HG02870 (cell line): Measurements from ENCODE around the gene TCERG1L.

Source experiments
- ATAC-seq: cut with Tn5 transposase; IDR thresholded peaks from one replicate; pipeline ENCODE4 v1.9.1; 2021; ENCODE audit warnings: mild to moderate bottlenecking, moderate library complexity; ENCODE audit not compliant: unreplicated experiment

Gene TCERG1L

DNA sequence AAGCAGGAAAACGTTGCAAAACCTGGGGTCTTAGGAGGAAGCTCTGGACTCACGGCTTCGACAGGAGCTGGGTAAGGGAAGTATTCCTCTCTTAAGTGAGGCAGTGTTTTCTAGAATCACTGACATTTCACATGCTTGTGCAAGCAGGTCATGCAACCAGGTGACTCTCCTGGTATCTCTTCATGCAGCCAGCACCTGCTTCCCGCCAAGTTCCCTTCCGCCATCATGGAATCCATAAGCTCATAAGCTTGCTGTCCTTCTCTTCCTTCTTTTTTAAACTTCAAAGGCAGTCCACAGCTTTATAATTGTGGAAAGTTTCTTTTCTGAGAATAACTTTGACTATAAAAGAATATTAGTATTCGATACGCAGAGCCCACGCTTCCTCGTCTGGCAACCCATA, 256.1 kb downstream of the TCERG1L start:
- ATAC-seq, result no peak

DNA sequence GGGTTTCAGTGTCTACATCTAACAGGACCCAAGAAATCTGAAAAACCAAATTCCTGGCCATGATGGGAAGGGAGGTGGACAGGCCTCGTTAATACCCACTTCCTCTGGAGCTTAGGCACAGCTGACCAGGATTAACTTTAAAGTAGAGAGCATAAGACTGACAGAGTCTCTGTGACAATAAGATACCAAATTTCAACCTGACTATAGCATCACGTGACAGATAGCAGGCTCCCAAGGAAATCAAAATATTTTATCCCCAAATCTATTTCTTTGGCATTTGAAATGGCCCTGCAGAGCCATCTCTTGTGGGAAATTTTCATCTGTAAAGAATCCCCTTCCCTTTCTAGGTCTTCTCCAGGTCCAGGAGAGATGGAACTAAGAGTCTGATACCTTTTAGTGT, 258.3 kb downstream of the TCERG1L start:
- no peak for ATAC-seq

DNA sequence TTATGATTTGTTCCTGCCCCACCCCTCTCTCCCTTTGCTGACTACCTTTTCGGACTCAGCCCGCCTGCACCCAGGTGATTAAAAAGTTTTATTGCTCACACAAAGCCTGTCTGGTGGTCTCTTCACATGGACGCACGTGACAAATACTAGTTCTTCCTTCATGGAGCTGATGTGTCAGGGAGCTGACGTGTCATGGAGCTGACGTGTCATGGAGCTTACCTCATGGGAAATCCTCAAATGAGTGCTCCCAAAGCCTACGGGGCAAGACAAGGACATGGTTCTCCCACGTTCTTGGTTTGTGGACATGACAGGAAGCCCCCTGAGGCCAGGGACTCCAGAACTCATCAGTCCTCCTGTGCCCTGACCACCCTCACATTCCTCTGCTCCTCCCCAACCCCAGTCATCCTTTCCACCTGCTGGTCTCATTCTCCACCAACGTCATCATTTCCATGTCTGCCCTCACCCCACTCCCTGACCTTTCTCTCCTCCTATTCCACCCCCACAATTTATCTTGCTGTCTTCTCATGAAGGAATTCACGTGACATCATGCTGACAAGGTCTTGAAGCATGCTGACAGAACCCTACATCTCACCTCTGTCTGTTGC, 261.3 kb downstream of the TCERG1L start:
- ATAC-seq, result no peak

DNA sequence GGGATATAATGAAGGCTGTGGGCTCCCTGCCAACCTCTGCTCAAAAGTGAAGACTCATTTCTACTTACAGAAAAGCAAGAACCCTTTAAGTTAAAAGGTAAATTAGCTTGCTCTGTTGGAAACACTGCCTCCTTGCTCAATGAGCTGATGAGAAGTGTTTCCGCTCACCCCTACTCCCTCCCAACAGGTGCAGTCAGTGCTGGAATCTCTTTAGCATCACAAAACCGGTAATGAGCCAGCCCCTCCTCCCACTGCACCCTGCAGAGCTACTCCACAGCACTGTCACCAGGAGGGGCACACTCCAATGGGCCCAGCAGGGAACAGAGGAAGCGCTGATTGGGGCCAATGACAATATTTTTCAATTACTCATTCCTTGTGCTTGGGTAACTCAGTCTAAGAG, 262.5 kb downstream of the TCERG1L start:
- ATAC-seq, result no peak

DNA sequence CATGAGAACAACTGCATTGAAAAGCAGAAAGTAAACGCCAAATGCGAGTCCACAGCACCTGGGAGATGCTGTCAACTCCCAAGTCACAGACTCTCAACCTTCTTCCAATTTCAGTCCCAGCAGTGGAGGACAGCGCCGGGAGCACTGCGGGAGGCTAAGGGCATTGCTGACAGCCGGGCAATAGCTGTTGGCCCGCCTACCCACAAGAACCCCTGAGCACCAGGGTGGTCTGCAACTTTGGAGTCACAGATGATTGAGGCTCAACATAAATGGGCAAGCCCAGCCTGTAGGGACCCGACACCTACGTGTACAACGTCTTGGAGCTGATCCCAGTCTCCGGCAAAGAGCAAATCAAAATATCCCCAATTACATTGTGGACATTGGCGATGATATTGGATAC, 262.9 kb downstream of the TCERG1L start:
- ATAC-seq, result no peak

DNA sequence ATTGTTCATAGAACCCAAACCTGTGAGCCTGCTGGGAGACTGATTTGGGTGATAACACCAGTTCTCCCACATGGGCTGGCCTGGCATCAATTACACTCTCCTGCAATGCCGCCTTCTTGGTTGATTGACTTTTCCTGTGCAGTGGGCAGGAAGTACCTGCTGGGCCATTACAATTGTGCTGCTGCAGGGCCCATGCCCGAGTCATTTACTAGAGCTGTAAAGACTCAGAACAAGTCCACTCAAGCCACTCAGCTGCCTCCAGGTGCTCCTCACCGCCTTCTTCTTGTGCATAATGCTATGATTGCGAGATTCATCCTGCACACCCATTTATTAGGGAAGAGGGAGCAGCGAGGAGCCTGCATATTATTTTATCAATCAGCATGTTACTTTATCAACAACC, 264.0 kb downstream of the TCERG1L start:
- no peak for ATAC-seq

DNA sequence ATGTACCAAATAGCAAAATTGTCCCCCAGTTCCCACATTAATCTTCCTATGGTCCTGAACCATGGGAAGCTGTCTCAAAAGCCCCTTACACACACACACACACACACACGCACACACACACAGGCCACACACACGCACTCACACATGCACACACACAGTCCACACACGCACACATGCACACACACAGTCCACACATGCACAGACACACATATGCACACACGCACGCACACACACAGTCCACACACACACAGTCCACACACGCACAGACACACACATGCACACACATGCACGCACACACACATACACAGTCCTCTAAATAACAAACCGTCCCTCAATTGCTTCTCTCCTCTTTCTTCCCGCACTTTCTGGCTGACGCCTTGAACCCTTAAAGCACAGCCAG, 265.3 kb downstream of the TCERG1L start:
- ATAC-seq, result no peak

DNA sequence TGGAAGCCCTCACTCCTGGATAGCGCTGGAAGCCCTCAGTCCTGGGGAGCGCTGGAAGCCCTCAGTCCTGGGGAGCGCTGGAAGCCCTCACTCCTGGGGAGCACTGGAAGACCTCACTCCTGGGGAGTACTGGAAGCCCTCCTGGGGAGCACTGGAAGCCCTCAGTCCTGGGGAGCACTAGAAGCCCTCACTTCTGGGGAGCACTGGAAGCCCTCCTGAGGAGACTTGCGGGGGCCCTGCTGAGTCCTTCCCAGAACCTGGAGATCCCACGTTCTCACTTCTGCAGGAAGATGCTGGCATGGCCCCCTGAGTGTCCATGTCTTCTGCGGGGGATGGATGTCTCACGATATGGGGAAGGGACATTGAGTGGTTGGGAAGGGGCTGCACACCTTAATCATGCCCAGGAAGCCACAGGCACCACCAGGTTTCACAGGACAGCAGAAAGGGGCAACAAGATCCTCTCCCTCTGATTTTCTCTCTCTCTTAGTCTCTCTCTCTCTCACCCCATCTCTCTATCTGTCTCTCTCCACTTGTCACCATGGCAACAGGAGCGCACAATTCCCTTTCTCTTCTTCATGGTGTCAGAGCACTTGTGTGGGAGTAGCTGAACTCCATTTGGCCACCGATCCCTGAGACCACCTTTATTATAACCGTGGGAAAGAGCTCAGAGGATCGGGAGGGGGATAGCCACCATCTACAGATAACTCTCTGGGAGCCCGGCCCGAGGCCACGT, 267.0 kb downstream of the TCERG1L start:
- no peak for ATAC-seq

DNA sequence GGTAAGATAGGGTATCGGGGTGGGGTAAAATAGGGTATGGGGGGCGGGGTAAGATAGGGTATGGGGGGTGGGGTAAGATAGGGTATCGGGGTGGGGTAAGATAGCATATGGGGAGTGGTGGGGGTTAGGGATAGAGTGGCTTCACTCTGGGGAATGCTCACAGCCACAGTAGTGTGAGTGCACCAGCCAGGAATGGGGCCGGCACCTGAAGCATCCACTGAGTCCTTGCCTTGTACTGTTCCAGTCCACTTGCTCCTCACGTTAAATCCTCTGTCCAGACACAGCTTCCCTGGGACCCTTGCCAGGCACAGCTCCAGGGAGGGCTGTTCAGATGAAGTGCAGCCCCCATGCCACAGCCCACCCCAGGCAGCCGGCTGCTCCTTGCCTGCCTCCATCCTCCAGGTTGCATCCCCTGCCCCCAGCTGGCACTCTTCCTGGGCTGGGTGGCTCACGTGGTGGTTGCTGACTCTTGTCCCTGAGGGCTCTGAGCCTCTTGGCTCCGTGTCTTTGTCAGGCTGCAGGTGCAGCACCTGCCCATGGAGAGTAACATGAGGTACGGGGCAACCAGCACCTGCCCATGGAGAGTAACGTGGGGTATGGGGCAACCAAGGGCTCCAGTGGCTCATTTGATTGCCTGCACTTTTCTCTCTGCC, 268.4 kb downstream of the TCERG1L start:
- no peak for ATAC-seq
